ENCODE measurements around the gene RHOA.

- TF ChIP-seq CTCF (CRISPR knock-in tag; IDR thresholded peaks at IDR 0.05) (no peak), NR3C1 (CRISPR knock-in tag; IDR thresholded peaks at IDR 0.05) (no peak), NONO (IDR thresholded peaks at IDR 0.05) (no peak), NONO (CRISPR knock-in tag; conservative IDR thresholded peaks at IDR 0.05) (no peak), YY1 (IDR thresholded peaks at IDR 0.05; ENCODE audit: insufficient read depth, insufficient replicate concordance, low read depth, low read length) (no peak), SRSF9 (IDR thresholded peaks at IDR 0.05; ENCODE audit: borderline replicate concordance, insufficient read depth, low read depth, low read length, poor library complexity, severe bottlenecking) (no peak), EZH2 (conservative IDR thresholded peaks at IDR 0.05; ENCODE audit: low read depth, low read length) (no peak), SMARCE1 (IDR thresholded peaks at IDR 0.05; ENCODE audit: borderline replicate concordance) (no peak), NR2F2 (IDR thresholded peaks at IDR 0.05; ENCODE audit: borderline replicate concordance, low read depth) (no peak), POLR2A (IDR thresholded peaks at IDR 0.05; ENCODE audit: insufficient read depth in 1 of 2, low read depth in 2 of 2, low read length in 2 of 2) (no peak), ZNF724P (CRISPR knock-in tag; IDR thresholded peaks at IDR 0.05; ENCODE audit: borderline replicate concordance) (no peak), U2AF2 (IDR thresholded peaks at IDR 0.05; ENCODE audit: low read depth, low read length) (no peak), ZNF839 (CRISPR knock-in tag; IDR thresholded peaks at IDR 0.05; ENCODE audit: borderline replicate concordance) (no peak), CBX5 (CRISPR knock-in tag; IDR thresholded peaks at IDR 0.05; ENCODE audit: borderline replicate concordance) (no peak), ZNF337 (CRISPR knock-in tag; IDR thresholded peaks at IDR 0.05; ENCODE audit: borderline replicate concordance, low read depth) (no peak)
These were observed 23.4 kb downstream of the RHOA start for GRCh38 chr3:49388289-49388820.
